Measurements from ENCODE around the gene MYO1E.

GRCh38 chr15:59150185-59150584 is 222.5 kb downstream of the MYO1E start:
- TF ChIP-seq POLR2A (IDR thresholded peaks at IDR 0.05): no peak
- no peak for TF ChIP-seq POLR2AphosphoS5 (IDR thresholded peaks at IDR 0.05)
- TF ChIP-seq CTCF (IDR thresholded peaks at IDR 0.05): no peak

Data from gastroesophageal sphincter (tissue), 3 donors.